Fibroblast of villous mesenchyme (primary cell): ENCODE measurements around the gene ZNF536. TPM values are rescaled to one million over a fixed set of nuclear protein-coding genes. Genes with fewer than 3 reads are reported as not detected.

Experiments
- DNase-seq: peaks from one replicate; pipeline ENCODE4 v3.0.0-alpha.2; 2010; ENCODE audit warnings: low read depth
- H3K4me3 ChIP-seq: 2 replicates; pipeline ENCODE4 v1.5.1; 2011; ENCODE audit warnings: low read depth, mild to moderate bottlenecking, low read length
- CTCF ChIP-seq: IDR thresholded peaks from 2 replicates; pipeline ENCODE4 v1.5.1; 2012; ENCODE audit warnings: low read depth, mild to moderate bottlenecking, low read length; ENCODE audit not compliant: insufficient read depth
- total RNA-seq: library from RNA; depleted of rRNA; stranded (reverse); fragments of >200 nt; gene quantifications from 2 replicates; pipeline ENCODE4 v1.2.3, GENCODE V29; 2012

Gene ZNF536
- total RNA-seq, 1 donor = not detected

DNA sequence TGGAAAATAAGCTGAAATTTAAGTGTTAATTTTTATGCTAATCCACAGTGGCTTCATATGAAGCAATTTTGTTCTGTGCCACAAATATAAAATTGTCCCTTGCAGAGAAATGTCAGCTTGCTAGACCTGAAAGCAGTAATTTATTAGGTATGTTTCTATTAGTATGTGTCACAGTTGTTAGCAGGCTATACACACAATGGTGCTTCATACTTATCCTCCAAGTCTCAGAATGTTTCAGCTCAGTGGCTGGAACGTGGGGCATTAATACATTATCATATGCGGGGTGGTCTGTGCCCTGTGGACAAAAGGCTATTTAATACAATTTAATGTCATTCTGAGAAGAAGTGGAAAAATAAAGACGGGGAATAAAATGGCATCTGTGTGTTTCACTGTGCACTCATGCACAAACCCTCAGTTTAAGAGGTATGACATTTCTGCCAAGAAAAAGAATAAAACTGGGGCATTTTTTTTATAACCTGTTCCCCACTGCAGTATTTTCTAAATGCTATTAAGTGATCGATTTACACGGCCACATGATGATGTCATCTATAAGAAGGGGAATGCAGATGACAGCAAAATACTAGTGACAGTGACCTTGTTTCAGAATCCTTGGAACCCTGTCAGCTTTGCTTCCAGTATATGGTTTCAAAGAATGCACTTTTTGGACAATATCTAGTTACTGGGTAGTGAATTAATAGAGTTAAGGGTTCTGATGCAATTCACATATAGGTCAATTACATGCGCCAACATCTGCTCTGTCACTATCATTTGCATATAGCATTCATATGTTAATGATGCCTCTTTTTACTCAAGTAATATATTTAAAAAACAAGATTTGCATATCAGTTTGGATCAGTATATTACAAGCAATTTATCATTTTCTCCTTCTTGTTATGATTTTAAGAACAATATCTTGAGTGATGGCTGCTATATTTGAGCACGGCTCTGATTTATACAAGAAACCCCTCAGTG, 21.2 kb upstream of the ZNF536 start:
- no peak for DNase-seq
- no peak for TF ChIP-seq CTCF
- H3K4me3 ChIP-seq = no peak overlapping the region

- no peak for TF ChIP-seq CTCF
- H3K4me3 ChIP-seq = no peak overlapping the region
- DNase-seq = no peak
These were observed 20.4 kb upstream of the ZNF536 start for GRCh38 chr19:30351774-30352173.

GRCh38 chr19:30353394-30353945, 18.7 kb upstream of the ZNF536 start:
- no peak for TF ChIP-seq CTCF
- DNase-seq = no peak
- H3K4me3 ChIP-seq = no peak overlapping the region

GRCh38 chr19:30355586-30355985, 16.6 kb upstream of the ZNF536 start:
- no peak for DNase-seq
- H3K4me3 ChIP-seq = no peak overlapping the region
- TF ChIP-seq CTCF = no peak

- TF ChIP-seq CTCF = no peak
- no peak for DNase-seq
- no peak overlapping the region for H3K4me3 ChIP-seq
These were observed 15.1 kb upstream of the ZNF536 start for GRCh38 chr19:30356951-30357579.

DNA sequence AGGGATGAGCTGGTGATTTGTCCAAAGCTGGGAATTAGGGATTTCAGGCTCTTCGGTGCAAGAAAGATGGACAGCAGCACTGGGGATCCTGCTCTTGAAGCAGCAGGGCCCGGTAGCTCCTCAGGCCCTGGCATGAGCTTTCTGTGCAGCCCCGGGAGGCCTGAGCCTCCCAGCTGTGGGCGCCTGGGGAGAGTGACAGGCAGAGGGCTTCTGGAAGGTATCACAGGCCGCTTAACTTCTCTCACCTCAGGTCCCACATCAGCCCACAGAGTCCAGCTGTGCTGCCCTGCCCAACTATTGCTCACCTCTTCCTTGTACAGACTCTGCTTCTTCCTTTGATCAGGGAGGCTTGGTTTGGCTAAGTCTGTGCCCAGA, 14.6 kb upstream of the ZNF536 start:
- no peak for TF ChIP-seq CTCF
- DNase-seq = no peak

More for the DNA sequence above, 14.6 kb upstream of the ZNF536 start:
- H3K4me3 ChIP-seq = no peak overlapping the region
